Ishikawa (cell line): Measurements from ENCODE around the gene BPIFB1.

ENCODE experiments used
- CEBPB ChIP-seq: IDR thresholded peaks from 2 replicates; pipeline ENCODE4 v1.6.1; 2012
- CREB1 ChIP-seq: IDR thresholded peaks from 2 replicates; pipeline ENCODE4 v1.6.1; 2012; ENCODE audit warnings: low read depth
- EGR1 ChIP-seq: IDR thresholded peaks from 2 replicates; pipeline ENCODE4 v1.6.1; 2012
- EP300 ChIP-seq: IDR thresholded peaks from 2 replicates; pipeline ENCODE4 v1.6.1; 2012; ENCODE audit warnings: borderline replicate concordance
- FOXM1 ChIP-seq: IDR thresholded peaks from 2 replicates; pipeline ENCODE4 v1.6.1; 2012; ENCODE audit warnings: low read depth, borderline replicate concordance
- MAX ChIP-seq: IDR thresholded peaks from 2 replicates; pipeline ENCODE4 v1.6.1; 2012
- NFIC ChIP-seq: IDR thresholded peaks from 2 replicates; pipeline ENCODE4 v1.6.1; 2012
- RAD21 ChIP-seq: IDR thresholded peaks from 2 replicates; pipeline ENCODE4 v1.6.1; 2012; ENCODE audit warnings: low read depth
- REST ChIP-seq: IDR thresholded peaks from 2 replicates; pipeline ENCODE4 v1.6.1; 2012; ENCODE audit warnings: low read depth, mild to moderate bottlenecking
- TAF1 ChIP-seq: IDR thresholded peaks from 2 replicates; pipeline ENCODE4 v1.6.1; 2012; ENCODE audit warnings: low read depth, mild to moderate bottlenecking
- TCF12 ChIP-seq: IDR thresholded peaks from 2 replicates; pipeline ENCODE4 v1.6.1; 2012; ENCODE audit warnings: low read depth
- TEAD4 ChIP-seq: IDR thresholded peaks from 2 replicates; pipeline ENCODE4 v1.6.1; 2012
- YY1 ChIP-seq: IDR thresholded peaks from 2 replicates; pipeline ENCODE4 v1.6.1; 2012; ENCODE audit warnings: low read depth
- ZBTB7A ChIP-seq: IDR thresholded peaks from 2 replicates; pipeline ENCODE4 v1.6.1; 2012; ENCODE audit warnings: low read depth
- TF ChIP-seq, protein P1 (sequence below): IDR thresholded peaks from 2 replicates; pipeline ENCODE4 v1.6.1; 2012

The BPIFB1 gene

GRCh38 chr20:33313686-33314314 is 30.8 kb downstream of the BPIFB1 start:
- TF ChIP-seq TEAD4 (no peak), EGR1 (no peak), NFIC (no peak), FOXM1 (no peak), TAF1 (no peak)

DNA sequence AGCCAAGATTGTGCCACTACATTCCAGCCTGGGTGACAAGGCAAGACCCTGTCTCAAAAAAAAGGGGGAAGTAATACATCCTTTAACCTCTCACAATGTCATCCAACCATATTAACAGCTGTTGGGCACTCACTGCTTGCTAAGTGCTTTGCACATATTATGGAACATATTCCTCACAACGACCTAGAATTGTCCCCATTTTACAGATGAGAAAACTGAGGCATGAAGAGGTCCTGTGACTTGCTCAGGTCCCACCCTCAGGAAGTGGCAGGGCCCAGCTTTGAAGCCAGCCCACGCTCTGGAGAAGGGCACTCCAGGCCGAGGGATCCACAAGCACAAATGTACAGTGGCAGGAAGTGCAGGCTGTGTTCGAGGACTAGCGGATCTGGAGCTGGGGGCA is 33.3 kb downstream of the BPIFB1 start:
- no peak for TF ChIP-seq CEBPB
- no peak for TF ChIP-seq EGR1
- no peak for TF ChIP-seq TEAD4

- TF ChIP-seq RAD21 (no peak), EP300 (no peak), TCF12 (no peak), MAX (no peak), ZBTB7A (no peak), CEBPB (no peak), REST (no peak), EGR1 (no peak), CREB1 (no peak), TAF1 (no peak)
- TF ChIP-seq, protein P1, sequence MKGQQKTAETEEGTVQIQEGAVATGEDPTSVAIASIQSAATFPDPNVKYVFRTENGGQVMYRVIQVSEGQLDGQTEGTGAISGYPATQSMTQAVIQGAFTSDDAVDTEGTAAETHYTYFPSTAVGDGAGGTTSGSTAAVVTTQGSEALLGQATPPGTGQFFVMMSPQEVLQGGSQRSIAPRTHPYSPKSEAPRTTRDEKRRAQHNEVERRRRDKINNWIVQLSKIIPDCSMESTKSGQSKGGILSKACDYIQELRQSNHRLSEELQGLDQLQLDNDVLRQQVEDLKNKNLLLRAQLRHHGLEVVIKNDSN, result no peak
Observed at GRCh38 chr20:33316958-33317357, 33.9 kb downstream of the BPIFB1 start.

GRCh38 chr20:33317424-33318095 is 34.5 kb downstream of the BPIFB1 start:
- TF ChIP-seq FOXM1, result no peak
- TF ChIP-seq REST, result no peak
- TF ChIP-seq YY1, result no peak
- no peak for TF ChIP-seq RAD21
- no peak for TF ChIP-seq EP300
- no peak for TF ChIP-seq TAF1
- TF ChIP-seq ZBTB7A, result no peak
- no peak for TF ChIP-seq EGR1
- no peak for TF ChIP-seq TEAD4
- no peak for TF ChIP-seq MAX
- TF ChIP-seq CREB1, result no peak
- TF ChIP-seq NFIC, result no peak
- no peak for TF ChIP-seq CEBPB
- no peak for TF ChIP-seq TCF12
- TF ChIP-seq, protein P1, result no peak

- TF ChIP-seq RAD21 (no peak), MAX (no peak), EGR1 (no peak), CREB1 (no peak), EP300 (no peak), YY1 (no peak), CEBPB (no peak), FOXM1 (no peak), NFIC (no peak), ZBTB7A (no peak), REST (no peak), TEAD4 (no peak), TAF1 (no peak), TCF12 (no peak)
- TF ChIP-seq, protein P1, result no peak
Observed at GRCh38 chr20:33318096-33318429, 35.0 kb downstream of the BPIFB1 start.
